CD4-positive, alpha-beta T cell treated with Interleukin-17A for 4 hours (primary cell): ENCODE results near the gene RRP1.

Experiments used
- DNase-seq: peaks from one replicate; pipeline ENCODE4 v3.0.0-alpha.2; 2020; ENCODE audit warnings: mixed read lengths

Gene RRP1

DNA sequence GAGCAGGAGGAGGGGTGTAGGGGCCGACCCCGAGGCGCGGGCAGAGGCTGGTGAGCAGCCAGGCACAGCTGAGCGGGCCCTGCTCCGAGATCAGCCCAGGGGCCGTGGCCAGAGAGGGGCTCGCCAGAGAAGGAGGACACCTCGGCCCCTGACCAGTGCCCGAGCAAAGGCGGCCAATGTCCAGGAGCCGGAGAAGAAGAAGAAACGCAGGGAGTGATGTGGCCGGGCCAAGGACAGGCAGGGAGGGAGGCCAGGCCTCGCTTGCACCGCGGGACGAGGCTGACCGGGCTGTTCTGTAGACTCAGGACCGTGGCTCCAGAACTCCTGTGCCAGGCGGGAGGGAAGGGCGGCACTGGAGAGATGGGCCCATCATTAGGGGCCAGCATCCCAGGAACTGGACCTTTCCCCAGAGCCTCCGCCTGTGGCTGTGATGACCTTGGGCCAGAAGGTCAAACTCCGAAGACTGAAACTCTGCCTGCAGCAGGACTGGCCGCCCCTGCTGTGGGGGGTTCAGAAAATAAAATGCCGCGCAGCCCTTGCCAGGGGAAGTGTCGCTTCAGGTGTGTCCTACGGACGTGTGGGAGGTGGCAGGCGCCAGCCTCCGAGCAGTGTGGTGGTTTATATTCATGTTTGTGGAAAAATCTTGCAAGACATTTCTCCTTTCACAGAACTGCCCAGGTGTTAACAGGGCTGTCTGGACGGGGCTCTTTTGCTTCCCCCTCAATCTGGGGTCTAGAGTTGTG is 14.4 kb downstream of the RRP1 start:
- no peak for DNase-seq

DNA sequence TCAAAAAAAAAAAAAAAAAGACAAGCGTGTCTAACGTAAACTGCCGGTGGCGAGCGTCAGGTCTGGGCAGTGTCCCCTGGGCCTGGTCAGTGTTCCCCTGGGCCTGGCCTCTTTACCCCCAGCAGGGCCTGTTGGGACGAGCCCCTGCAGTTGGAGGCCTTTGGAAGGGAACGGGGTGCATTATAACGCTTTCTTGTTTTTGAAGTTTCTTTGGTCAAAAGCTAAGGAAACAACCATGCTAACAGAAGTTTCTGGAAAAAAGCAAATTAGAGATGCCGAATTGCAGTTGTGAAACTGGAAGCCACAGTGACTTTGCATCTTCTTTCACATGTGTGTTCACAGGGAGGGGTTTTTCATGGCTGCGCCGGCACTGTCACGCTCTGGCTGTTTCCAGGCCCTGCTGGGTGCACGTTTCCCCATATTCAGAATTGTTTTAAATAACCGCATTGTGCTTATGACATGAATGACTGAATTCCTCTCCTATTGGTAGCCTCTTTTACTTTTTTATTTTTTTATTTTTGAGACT is 16.0 kb downstream of the RRP1 start:
- DNase-seq: no peak

DNA sequence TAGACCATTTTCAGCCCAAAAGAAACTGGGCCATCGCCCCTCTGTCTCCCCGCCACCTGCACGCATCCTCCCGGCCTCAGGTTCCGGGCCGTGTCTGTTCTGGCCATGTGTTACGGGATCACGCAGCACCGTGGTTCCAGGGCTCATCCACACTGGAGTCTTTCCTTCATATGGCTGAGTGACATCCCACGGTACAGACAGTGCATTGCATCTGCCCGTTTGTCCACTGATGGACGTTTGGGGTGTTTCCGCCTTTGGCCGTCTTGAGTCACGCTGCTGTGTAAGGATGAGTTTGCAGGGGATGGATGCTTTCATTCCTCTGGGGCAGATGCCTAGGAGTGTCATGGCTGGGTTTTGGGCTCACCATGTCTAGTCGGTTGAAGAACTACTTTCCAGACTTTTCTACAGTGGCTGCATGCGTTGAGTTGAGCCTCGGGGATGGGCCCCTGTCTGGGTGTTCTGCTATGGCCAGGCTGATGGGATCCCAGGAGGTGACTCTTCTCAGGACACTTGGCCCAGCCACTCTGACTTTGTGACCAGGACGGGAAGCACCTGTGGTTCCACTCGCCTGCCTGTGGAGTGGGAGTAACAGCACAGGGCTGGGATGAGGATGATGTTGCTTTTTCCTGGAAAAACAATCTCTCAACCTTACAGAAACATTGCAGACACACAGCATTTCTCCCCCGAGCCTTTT is 16.8 kb downstream of the RRP1 start:
- DNase-seq: no peak

DNA sequence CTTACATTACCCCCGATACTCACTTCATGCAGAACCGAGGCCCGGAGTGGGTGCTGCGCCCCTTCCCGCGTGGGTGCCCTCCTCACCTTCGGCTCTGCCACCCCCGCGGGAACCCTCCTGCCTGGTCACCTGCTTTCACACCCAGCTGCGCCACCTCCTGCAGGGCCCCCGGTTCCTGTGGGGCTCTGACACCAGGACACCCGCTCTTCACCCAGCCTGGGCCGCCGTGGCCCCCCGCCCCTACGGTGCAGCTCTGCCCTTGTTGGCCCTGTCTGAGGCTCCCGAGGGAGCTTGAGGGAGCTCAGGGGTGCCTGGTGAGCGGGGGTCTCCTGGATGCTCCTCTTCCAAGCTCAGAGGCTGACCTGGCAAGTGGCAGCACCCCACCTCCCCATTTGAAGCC is 19.0 kb downstream of the RRP1 start:
- DNase-seq: no peak

DNA sequence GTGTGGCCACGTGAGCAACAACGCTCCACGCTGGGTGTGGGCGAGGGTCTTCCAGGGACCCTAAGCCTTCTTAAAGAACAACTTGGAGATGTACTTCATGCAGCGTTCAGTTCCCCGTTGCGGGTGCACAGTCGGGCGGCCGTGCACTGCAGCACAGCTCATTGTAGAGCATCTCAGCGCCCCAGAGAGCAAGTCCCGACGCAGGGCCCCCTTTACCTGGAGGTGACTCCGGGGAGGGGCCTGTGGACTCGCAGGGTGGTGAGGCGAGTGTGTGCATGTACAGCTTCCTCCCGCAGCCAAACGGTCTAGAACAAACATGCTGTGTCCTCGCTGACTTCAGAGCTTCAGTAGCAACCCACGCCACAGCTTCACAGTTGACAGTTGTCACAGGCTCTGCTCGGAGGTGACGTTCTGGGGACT is 19.5 kb downstream of the RRP1 start:
- no peak for DNase-seq

DNA sequence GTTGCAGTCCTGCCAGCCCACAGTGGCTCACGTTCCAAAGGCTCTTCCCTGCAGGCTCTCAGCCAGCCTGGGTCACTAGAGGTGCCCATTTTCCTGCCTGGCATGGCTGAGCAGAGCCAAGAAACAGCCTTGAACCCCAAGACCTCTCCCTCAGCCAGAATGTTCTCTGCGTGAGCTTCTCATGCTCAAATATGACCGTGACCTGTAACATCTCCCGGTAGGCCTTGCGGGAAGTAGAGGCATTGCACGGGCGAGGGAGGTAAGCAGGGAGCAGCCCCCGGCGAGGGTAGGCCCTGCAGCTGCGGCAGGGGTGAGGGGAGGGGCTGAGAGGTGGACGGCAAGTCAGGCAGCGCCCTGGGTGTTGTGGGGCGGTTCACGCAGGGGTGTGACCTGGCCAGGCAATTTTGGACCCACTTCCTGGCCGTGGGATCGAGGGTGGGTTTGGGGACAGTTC is 20.0 kb downstream of the RRP1 start:
- no peak for DNase-seq

DNA sequence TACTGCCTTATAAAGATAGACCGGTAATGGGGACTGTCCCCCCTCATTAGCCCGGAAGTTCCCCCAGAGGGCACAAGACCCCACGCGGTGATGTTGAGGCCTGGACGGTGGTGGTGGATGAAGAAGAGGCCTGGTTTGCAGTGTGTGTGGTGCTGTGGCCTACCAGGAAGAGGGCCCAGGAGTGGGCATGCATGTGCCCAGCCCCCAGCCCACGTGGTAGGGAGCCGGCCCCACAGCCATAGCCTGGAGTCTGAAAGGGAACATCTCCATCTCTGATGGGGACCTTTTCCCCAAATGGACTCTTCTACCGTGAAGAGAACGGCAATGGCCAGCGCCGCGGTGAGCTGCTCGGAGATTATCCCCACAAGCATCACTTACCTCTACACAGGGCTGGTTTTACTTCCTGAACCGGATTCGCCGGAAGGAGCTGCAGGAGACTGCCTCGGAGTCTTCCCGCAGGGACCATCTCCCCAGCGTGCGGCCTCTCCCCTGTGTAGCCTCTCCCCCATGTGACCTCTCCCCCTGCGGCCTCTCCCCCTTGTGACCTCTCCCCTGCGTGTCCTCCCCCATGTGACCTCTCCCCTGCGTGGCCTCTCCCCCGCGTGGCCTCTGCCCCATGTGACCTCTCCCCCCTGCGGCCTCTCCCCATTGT is 20.6 kb downstream of the RRP1 start:
- no peak for DNase-seq

DNA sequence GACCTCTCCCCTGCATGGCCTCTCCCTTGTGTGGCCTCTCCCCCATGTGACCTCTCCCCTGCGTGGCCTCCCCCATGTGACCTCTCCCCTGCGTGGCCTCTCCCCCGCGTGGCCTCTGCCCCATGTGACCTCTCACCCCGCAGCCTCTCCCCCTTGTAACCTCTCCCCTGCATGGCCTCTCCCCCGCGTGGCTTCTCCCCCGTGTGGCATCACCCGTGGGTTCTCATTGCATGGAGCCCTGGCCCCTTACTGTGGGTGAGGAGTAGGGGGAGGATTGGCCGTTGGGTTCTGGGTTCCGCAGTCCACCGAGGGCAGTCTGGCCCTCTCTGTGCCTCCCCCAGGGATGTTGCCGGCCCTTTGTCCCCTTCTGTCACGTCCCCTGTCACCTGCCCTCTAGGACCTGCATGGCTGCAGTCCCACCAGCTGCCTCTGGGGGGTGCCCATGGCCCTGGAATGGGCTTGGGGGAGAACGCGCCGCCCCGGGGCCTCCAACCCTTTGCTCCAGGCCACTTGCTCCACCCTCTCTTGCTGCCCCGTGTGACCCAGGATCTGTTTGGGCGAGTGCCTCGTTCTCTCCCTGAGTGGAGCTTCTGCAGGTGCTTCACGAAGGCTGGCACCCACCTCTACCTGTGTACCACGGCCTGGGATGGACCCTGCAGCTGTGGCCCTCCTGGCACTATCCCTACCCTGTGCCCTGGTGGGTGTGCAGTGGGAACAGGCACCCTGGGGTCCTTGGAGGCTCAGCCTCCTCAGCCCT is 21.3 kb downstream of the RRP1 start:
- peak; percentile 92 for DNase-seq

DNA sequence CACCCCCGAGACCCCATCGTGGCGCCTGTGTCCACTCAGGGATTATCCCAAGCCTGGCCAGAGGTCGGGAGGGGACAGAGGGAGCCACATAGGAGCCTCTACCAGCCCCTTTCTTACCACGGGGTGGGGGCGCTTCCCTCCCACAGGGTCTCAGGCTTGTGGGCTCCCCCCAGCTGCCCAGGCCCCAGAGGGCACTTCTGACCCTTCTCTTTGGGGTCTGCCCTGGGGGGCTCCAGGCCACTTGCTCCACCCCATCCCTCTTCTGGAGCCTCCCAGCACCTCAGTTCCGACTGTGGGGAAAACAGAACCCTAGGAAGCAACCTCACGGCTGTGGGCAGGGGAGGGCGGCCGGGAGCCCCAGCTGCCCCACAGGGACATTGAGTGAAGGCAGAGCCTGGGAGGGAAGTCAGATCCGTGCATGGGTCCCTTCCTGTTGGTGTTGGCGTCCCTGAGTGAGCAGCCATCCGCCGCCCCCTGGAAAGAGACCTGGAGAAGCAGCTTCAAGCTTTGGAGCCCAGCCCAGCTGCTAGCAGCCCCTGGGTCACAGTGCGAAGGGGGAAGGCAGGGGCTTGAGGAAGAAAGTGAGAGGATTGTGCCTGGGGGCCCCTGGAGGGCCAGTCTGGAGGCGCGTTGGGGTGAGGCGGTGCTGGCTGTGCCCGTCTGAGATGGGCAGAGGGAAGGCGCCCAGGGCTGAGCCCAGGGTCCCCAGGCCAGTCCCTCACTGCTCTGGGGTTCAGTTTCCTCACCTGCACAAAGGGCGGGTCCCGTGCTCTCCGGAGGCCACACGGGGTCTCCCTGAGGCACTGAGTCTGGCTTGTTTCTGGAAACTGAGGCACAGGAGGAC is 22.1 kb downstream of the RRP1 start:
- DNase-seq: no peak

DNA sequence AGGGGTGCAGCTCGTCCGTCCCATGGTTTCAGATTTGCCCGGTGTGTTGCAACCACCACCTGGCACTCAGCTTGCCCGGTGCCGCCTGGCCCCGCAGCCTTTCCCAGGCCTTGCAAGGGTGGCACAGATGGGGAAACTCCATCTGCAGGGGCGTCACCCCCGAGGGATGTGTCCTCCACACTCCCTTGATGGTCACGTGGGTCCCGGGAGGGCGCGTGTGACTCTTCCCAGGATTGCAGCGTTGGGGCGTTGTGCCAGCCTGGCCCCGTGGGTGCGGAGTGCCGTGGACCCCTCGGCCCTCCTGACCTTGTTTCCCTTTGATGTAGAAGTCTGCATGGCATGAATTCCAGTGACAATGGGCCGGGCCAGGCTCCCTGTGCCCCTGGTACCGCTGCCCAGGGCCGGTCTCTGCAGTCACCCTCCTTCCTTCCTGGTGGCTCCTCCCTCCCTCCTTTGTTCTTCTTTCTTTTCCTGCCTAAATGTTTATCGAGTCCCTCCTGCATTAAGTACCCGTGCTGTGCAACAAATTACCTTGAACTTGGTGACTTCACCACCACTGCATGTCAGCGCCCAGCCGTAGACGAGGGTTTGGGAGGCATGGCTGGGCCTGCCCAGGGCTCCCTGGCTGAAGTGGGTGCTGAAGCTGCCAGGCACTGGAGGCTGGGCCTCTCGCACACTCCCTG is 22.9 kb downstream of the RRP1 start:
- no peak for DNase-seq

DNA sequence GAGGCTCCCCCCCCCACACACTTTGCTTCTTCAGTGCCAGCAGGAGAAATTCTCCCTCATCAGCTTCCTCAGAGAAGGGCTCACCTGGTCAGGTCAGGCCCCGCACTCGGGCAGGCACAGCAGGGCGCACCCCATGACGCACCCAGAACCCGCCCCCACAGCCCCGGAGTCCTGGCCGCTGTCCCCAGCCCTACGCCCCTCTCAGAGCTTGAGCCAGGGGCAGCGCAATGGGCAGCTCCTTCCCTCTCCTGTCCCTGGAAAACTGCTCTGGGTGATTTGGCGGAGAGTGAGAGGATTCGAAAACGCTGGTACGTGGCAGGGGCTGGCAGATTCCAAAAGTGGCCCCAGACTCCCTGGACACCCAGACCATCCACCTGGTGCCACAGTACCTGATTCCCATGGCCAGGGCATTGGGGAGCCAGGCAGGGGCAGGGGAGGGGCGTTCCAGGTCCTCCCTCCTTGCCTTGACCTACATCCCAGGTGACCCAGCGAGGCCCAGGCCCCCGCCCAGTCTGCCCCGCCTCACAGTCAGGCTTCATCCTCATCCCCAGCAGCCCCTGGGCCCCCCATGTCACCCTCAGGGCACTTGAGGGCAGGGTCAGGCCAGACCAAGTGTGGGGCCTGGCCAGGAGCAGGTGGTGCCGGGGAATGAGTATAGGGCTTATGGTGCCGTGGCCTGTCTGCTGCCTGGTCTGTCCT is 23.7 kb downstream of the RRP1 start:
- no peak for DNase-seq

DNA sequence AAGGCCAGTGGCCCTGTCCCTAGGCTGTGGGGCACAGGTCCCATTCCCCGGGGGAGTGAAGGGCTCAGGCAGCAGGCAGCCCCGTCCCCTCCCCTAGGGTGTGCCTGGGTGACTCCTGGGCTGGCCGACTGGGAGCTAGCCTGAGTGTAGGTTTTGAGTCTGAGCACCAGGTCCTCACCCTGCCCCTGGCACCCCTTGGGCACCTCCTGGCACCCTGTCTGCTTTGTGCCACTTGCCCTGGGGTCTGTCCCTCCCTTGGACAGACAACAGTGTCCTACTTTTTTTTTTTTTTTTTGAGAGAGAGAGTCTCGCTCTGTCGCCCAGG is 24.2 kb downstream of the RRP1 start:
- DNase-seq: no peak

DNA sequence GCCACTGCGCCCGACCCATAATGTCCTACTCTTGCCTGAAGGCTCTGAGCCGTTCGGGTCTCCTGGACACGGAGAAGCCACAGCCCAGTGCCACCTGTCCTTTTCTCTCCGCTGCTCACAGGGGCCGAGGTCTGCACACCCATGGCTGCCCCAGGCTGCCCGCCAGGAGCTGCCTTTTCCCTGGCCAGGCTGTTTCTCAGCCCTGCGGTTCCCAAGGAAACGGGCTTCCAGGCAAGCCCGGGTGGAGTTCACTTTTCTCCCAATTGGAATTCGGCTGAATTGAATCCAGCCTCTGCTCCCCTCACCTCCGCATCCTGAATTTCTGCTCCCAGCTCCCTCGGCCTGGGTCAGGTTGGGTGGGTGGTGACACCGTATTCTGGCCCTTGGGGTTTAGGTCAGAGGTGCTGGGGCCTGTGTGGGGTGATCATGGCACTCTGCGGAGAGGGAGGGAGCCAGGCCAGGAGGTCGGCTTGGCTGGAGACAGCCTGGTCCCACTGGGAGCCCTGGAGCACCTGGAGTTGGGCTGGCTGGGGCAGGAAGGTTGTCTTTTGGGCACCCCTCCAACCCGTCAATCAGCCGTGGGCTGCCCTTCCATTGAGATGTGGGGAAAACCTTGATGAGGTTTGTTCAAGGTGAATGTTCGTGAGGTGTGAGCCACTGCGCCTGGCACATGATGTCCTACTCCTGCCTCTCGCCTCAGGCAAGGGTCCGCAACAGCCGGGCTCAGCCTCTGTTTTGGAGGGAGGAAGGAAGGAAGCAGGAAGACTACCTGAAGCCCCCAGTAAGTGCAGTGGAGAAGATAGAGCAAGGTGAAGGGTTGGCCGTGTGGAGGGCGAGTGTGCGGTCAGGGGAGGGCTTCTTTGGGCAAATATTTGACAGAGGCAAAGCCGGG is 25.1 kb downstream of the RRP1 start:
- no peak for DNase-seq

DNA sequence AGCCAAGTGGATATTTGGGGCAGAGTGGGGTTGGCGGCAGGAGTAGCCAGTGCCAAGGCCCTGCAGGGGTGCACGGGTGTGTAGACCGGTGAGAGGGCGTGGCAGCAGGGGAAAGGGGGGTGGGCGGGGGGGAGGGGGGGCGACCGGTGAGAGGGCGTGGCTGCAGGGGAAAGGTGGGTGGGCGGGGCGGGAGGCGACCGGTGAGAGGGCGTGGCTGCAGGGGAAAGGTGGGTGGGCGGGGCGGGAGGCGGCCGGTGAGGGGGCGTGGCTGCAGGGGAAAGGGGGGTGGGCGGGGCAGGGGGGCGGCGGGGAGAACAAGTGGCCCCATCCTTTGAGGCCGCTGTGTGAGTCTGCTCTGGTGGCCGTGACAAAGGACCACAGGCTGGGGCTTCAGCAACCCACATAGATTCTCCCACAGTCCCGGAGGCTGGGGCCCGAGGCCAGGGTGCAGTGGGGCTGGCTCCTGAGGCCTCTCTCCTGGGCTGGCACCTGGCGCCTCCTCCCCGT is 25.8 kb downstream of the RRP1 start:
- peak; percentile 11 for DNase-seq

DNA sequence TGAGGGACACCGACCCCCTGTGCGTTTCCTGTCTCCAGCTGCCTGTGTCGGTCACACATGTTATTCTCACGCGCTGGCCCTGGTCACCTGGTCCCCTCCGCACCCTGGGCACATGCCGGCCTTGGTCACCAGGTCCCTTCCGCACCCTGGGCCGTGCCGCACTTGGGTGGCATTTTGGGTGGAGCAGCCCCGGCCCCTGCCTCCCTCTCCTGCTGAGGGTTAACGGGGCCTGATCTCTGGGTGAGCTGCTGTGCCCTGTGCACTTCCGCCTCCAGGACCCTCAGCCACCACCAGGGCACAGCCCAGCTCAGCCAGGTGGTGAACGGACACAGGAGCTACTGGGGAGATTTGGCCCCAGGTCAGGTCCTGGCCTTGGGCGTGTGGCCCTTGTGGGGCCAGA is 26.6 kb downstream of the RRP1 start:
- no peak for DNase-seq

DNA sequence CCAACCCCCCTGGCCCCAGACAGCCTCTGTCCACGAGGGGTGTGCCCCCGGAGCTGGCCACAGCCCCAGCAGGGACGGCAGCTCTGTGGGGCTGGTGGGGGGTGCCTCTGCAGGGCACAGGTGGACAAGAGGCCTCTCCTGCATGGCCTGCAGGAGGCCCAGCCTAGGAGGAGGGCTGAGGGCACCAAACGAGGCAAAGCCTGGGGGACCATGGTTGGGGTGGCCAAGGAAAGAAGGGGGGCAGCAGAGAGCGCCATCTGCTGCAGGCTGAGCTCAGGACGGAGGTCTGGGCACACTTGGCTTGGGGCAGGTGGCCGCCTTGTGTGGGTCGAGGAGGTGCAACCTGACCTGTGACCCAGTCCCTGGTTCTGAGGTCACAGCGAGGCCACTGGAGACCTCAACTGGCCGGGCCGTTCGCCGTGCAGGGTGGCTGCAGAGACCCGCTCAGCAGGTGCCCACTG is 27.3 kb downstream of the RRP1 start:
- DNase-seq: no peak

DNA sequence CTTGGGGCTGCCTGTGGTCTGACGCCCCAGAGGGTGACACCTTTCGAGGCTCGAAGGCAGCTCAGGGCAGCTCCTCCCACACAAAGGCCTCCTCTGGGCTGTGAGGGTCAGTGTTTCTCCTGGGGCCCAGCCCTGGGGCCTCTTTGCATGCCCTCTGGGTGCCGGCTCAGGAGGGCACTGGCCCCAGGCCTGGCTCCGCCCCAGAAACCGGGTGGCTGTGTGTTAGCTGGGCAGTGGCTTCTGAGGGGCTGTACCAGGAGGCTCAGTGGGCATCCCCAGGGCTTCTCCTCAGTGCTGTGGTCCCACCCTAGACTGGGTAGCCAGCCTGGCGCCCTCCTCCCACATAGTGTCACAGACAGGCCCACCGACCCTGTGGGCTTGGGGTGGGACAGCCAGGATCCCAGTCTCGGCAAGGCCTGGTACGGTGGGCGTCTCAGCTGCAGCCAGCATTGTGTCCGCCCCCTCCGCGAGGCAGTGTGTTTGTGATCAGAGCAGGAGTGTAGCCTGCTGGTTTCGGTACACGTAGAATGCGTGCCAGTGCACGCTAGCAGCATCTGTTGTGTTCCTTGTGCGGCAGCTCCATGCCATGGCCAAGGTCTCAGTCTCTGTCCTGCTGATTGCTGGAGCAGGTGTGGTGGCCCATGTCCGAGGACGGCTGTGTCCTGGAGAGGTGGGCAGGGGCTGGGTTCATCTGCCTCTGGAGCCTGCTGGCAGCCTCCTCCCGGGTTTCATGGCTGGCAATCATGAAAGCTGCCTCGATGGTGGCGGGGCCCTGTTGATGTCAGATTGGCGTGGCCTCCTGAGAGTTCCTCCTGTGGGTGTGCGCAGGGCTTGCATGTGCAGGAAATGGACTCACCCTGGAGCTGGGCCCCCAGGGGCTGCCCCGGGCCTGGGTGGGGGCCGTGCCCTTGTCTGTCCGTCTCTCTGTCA is 28.0 kb downstream of the RRP1 start:
- DNase-seq: no peak

DNA sequence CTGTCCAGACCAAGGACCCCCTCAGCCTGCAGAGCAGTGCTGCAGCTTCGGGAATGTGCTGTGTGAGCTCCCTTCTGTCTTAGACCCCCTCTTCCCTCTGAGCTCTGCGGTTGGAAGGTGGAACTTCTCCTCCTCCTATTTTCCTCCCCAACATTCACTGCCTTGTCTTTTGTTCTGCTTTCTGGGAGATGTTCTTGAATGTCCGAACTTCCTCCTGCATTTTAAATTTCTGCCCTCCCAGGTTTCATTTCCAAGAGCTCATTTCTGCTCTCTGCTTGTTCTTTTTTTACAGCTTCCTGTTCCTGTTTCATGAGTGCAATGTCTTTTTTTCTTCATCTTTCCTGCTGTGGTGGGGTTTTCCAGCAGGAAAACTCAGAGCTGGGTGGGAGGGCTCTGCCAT is 29.3 kb downstream of the RRP1 start:
- DNase-seq: no peak
